NCI-H146 treated with DMSO at 0.1 percent for 48 hours (cell line): Measurements from ENCODE around the gene PEA15.

Experiments used
- DNase-seq: peaks from one replicate; lab custom pipeline; 2025; ENCODE audit not compliant: unreplicated experiment; lab: John Stamatoyannopoulos, UW

Gene PEA15

GRCh38 chr1:160207771-160208556 lies 2.8 kb downstream of the PEA15 start:
- no peak for DNase-seq

- DNase-seq, result no peak
These were observed 3.6 kb downstream of the PEA15 start for GRCh38 chr1:160208557-160209320.

- no peak for DNase-seq
These were observed 4.3 kb downstream of the PEA15 start for GRCh38 chr1:160209321-160210046.

GRCh38 chr1:160210561-160210960 lies 5.4 kb downstream of the PEA15 start:
- DNase-seq, result no peak

- no peak for DNase-seq
These were observed 6.0 kb downstream of the PEA15 start for GRCh38 chr1:160211046-160211790.

- no peak for DNase-seq
These were observed 9.4 kb downstream of the PEA15 start for GRCh38 chr1:160214481-160215140.

GRCh38 chr1:160216301-160216700 lies 11.1 kb downstream of the PEA15 start:
- DNase-seq, result no peak

- no peak for DNase-seq
These were observed 12.4 kb downstream of the PEA15 start for GRCh38 chr1:160217481-160218051.

- no peak for DNase-seq
These were observed 14.1 kb downstream of the PEA15 start for GRCh38 chr1:160219062-160219929.

GRCh38 chr1:160220301-160220700 lies 15.1 kb downstream of the PEA15 start:
- no peak for DNase-seq

GRCh38 chr1:160221089-160221488 lies 15.9 kb downstream of the PEA15 start:
- DNase-seq, result no peak

GRCh38 chr1:160222546-160222945 lies 17.4 kb downstream of the PEA15 start:
- DNase-seq, result no peak

- no peak for DNase-seq
These were observed 19.4 kb downstream of the PEA15 start for GRCh38 chr1:160224606-160225005.

- no peak for DNase-seq
These were observed 20.2 kb downstream of the PEA15 start for GRCh38 chr1:160225345-160225744.

- DNase-seq, result no peak
These were observed 21.4 kb downstream of the PEA15 start for GRCh38 chr1:160226623-160227022.

GRCh38 chr1:160227034-160227433 lies 21.9 kb downstream of the PEA15 start:
- DNase-seq, result no peak

GRCh38 chr1:160227561-160227960 lies 22.4 kb downstream of the PEA15 start:
- DNase-seq, result no peak

GRCh38 chr1:160228431-160228830 lies 23.2 kb downstream of the PEA15 start:
- DNase-seq, result no peak

- no peak for DNase-seq
These were observed 27.7 kb downstream of the PEA15 start for GRCh38 chr1:160232911-160233310.
